Kidney epithelial cell (primary cell): Measurements from ENCODE around the gene IGFBP2. TPM values are rescaled to one million over a fixed set of nuclear protein-coding genes. Genes with fewer than 3 reads are reported as not detected.

Experiments used
- DNase-seq: peaks from one replicate; pipeline ENCODE4 v3.0.0-alpha.2; 2010; ENCODE audit warnings: low read depth
- H3K27me3 ChIP-seq: 2 replicates; pipeline ENCODE4 v1.6.0; 2011; ENCODE audit warnings: low read length; ENCODE audit not compliant: control insufficient read depth, insufficient read depth
- H3K36me3 ChIP-seq: 2 replicates; pipeline ENCODE4 v1.5.1; 2011; ENCODE audit warnings: low read length; ENCODE audit not compliant: control insufficient read depth, insufficient read depth
- H3K4me3 ChIP-seq: 2 replicates; pipeline ENCODE4 v1.5.1; 2011; ENCODE audit warnings: low read depth, mild to moderate bottlenecking, control low read depth, low read length
- CTCF ChIP-seq: IDR thresholded peaks from 2 replicates; pipeline ENCODE4 v1.5.1; 2011; ENCODE audit warnings: mild to moderate bottlenecking, moderate library complexity, low read length, control low read depth, inconsistent platforms; ENCODE audit not compliant: insufficient read depth, poor library complexity, severe bottlenecking
- total RNA-seq: library from RNA; depleted of rRNA; stranded (reverse); fragments of >200 nt; gene quantifications from 2 replicates; pipeline ENCODE4 v1.2.3, GENCODE V29; 2015

Gene IGFBP2
- total RNA-seq, 1 donor from 2014 or later: 298 TPM

GRCh38 chr2:216710551-216711301, 77.5 kb downstream of the IGFBP2 start:
- Histone ChIP-seq H3K27me3 (no peaks in the 10 kb centered on the region), H3K4me3 (no peak overlapping the region), H3K36me3 (no peaks in the 10 kb centered on the region)
- TF ChIP-seq CTCF: no peak
- DNase-seq: no peak

GRCh38 chr2:216711348-216711747, 78.1 kb downstream of the IGFBP2 start:
- no peak for TF ChIP-seq CTCF
- Histone ChIP-seq H3K36me3 (no peaks in the 10 kb centered on the region), H3K27me3 (no peaks in the 10 kb centered on the region), H3K4me3 (no peak overlapping the region)
- DNase-seq: no peak

GRCh38 chr2:216713691-216714336, 80.6 kb downstream of the IGFBP2 start:
- H3K4me3 ChIP-seq: no peak overlapping the region
- TF ChIP-seq CTCF: no peak
- no peaks in the 10 kb centered on the region for H3K36me3 ChIP-seq
- H3K27me3 ChIP-seq: no peaks in the 10 kb centered on the region
- peak; percentile 88 for DNase-seq

Other genes starting within 250 kb of the IGFBP2 start
- gene SMARCAL1, start 220.9 kb upstream of the IGFBP2 start, total RNA-seq: 24.0 and 135 TPM in 2 replicates
- 2,564 and 2,634 TPM in 2 replicates for gene RPL37A, start 134.6 kb upstream of the IGFBP2 start, total RNA-seq
- gene IGFBP5, start 62.1 kb downstream of the IGFBP2 start, total RNA-seq: 51.7 and 72.3 TPM in 2 replicates
- gene TNP1, start 226.6 kb downstream of the IGFBP2 start, total RNA-seq: not detected in 2 replicates